CD8-positive, alpha-beta memory T cell (primary cell): ENCODE measurements around the gene NUP54. TPM values are rescaled to one million over a fixed set of nuclear protein-coding genes. Genes with fewer than 3 reads are reported as not detected.
A peak's percentile ranks its signal among the peaks of the same experiment; 100 is the strongest.

Source experiments
- CTCF ChIA-PET: fragments of 350-600 bp; sonication (Branson Sonifier 250); formaldehyde crosslinking; loops from one replicate; lab custom pipeline; 2021; ENCODE audit warnings: antibody characterized with exemption; lab: Charles Lee
- POLR2A ChIA-PET: fragments of 350-600 bp; sonication (Branson Sonifier 250); formaldehyde crosslinking; loops from one replicate; lab custom pipeline; 2021; ENCODE audit warnings: antibody characterized with exemption; lab: Charles Lee
- DNase-seq, 5 donors: peaks; one replicate each; pipeline versions ENCODE4 v3.0.0 to v3.0.0-alpha.2; 2020 to 2022; ENCODE audit warnings: mixed read lengths in 1 of 5
- H3K27ac ChIP-seq: one replicate; pipeline ENCODE4 v1.7.0; 2013; ENCODE audit warnings: low read depth, mild to moderate bottlenecking, low read length, moderate library complexity
- H3K27me3 ChIP-seq: 2 replicates; pipeline ENCODE4 v1.7.0; 2013; ENCODE audit warnings: low read length, mild to moderate bottlenecking; ENCODE audit not compliant: insufficient read depth, poor library complexity, severe bottlenecking
- H3K36me3 ChIP-seq: 2 replicates; pipeline ENCODE4 v1.7.0; 2013; ENCODE audit warnings: mild to moderate bottlenecking, low read length, moderate library complexity; ENCODE audit not compliant: insufficient read depth
- H3K4me1 ChIP-seq: 2 replicates; pipeline ENCODE4 v1.7.0; 2013; ENCODE audit warnings: mild to moderate bottlenecking, low read length, moderate library complexity; ENCODE audit not compliant: insufficient read depth
- H3K4me3 ChIP-seq: 2 replicates; pipeline ENCODE4 v1.7.0; 2013; ENCODE audit warnings: mild to moderate bottlenecking, low read length
- H3K9me3 ChIP-seq: 2 replicates; pipeline ENCODE4 v1.7.0; 2013; ENCODE audit warnings: mild to moderate bottlenecking, low read length
- H3K27ac Mint-ChIP-seq, 8 donors: one replicate each; pipeline ENCODE4 v1.8.0; 2020 to 2021; ENCODE audit warnings: mixed read lengths in 8 of 8, mild to moderate bottlenecking in 6 of 8, inconsistent platforms in 3 of 8, moderate library complexity in 3 of 8
- H3K27me3 Mint-ChIP-seq, 2 donors: one replicate each; pipeline ENCODE4 v1.8.0; 2020 to 2021; ENCODE audit warnings: mixed read lengths in 2 of 2, mild to moderate bottlenecking in 1 of 2, moderate library complexity in 1 of 2
- H3K36me3 Mint-ChIP-seq, 3 donors: one replicate each; pipeline ENCODE4 v1.8.0; 2020 to 2021; ENCODE audit warnings: mixed read lengths in 3 of 3, inconsistent platforms in 1 of 3, mild to moderate bottlenecking in 1 of 3
- H3K4me1 Mint-ChIP-seq, 3 donors: one replicate each; pipeline ENCODE4 v1.8.0; 2020 to 2021; ENCODE audit warnings: mixed read lengths in 3 of 3, inconsistent platforms in 1 of 3, mild to moderate bottlenecking in 1 of 3
- H3K4me3 Mint-ChIP-seq, 7 donors: one replicate each; pipeline ENCODE4 v1.8.0; 2020 to 2021; ENCODE audit warnings: mixed read lengths in 7 of 7, mild to moderate bottlenecking in 6 of 7, moderate library complexity in 4 of 7, inconsistent platforms in 2 of 7
- H3K9me3 Mint-ChIP-seq, 5 donors: one replicate each; pipeline ENCODE4 v1.8.0; 2020 to 2022; ENCODE audit warnings: mixed read lengths in 5 of 5, mild to moderate bottlenecking in 3 of 5, moderate library complexity in 2 of 5, inconsistent platforms in 1 of 5
- polyA plus RNA-seq: library from polyadenylated mRNA; unstranded; fragments of 300-500 nt; fragmentation: Illumina TruSeq; gene quantifications from one replicate; pipeline ENCODE4 v1.2.3, GENCODE V29; 2021
- total RNA-seq, 2 experiments: library from RNA; stranded (reverse); gene quantifications; one replicate each; pipeline ENCODE4 v1.2.3, GENCODE V29; 2021

NUP54 gene
- total and polyA plus RNA-seq, 3 experiments from 2014 or later, result 41.8 to 63.3 (median 56.6) TPM

GRCh38 chr4:76141241-76141640, 7.0 kb downstream of the NUP54 start:
- no peak overlapping the region for H3K27ac ChIP-seq
- no peak for DNase-seq
- no peak overlapping the region for H3K4me3 ChIP-seq
- H3K9me3 Mint-ChIP-seq, result no peaks in the 10 kb centered on the region
- H3K4me1 Mint-ChIP-seq, result peaks cover 36 to 62% (median 59%) of the 10 kb centered on the region in 3 donors
- H3K4me3 Mint-ChIP-seq, result no peak overlapping the region
- no peak overlapping the region for H3K27ac Mint-ChIP-seq
- H3K27me3 ChIP-seq, result no peaks in the 10 kb centered on the region
- ChIA-PET CTCF (no interaction called here), POLR2A (no interaction called here)
- peaks cover 8% of the 10 kb centered on the region for H3K4me1 ChIP-seq
- H3K36me3 ChIP-seq, result peaks cover 28% of the 10 kb centered on the region
- peaks cover 15 to 70% (median 24%) of the 10 kb centered on the region in 3 donors for H3K36me3 Mint-ChIP-seq
- H3K9me3 ChIP-seq, result no peaks in the 10 kb centered on the region
- H3K27me3 Mint-ChIP-seq, result no peaks in the 10 kb centered on the region

GRCh38 chr4:76127754-76128153, 20.4 kb downstream of the NUP54 start:
- no peak for DNase-seq
- Histone ChIP-seq H3K36me3 (peaks cover 21% of the 10 kb centered on the region), H3K4me3 (no peak overlapping the region), H3K27me3 (no peaks in the 10 kb centered on the region), H3K27ac (no peak overlapping the region), H3K4me1 (no peaks in the 10 kb centered on the region), H3K9me3 (no peaks in the 10 kb centered on the region)
- Mint-ChIP-seq H3K9me3 (no peaks in the 10 kb centered on the region), H3K27ac (peak overlapping the region in 1 of 8 donors; percentile 47), H3K4me1 (peaks cover 0 to 3% (median 2%) of the 10 kb centered on the region in 3 donors), H3K27me3 (no peaks in the 10 kb centered on the region), H3K36me3 (peaks cover 19 to 69% (median 30%) of the 10 kb centered on the region in 3 donors), H3K4me3 (no peak overlapping the region)
- POLR2A ChIA-PET, result no interaction called here
- CTCF ChIA-PET, result no interaction called here

- Histone ChIP-seq H3K4me3 (no peak overlapping the region), H3K9me3 (no peaks in the 10 kb centered on the region), H3K27me3 (no peaks in the 10 kb centered on the region), H3K4me1 (no peaks in the 10 kb centered on the region), H3K27ac (no peak overlapping the region), H3K36me3 (peaks cover 33% of the 10 kb centered on the region)
- no peaks in the 10 kb centered on the region for H3K9me3 Mint-ChIP-seq
- no peaks in the 10 kb centered on the region for H3K27me3 Mint-ChIP-seq
- H3K4me1 Mint-ChIP-seq, result peaks cover 0 to 2% (median 0%) of the 10 kb centered on the region in 3 donors
- DNase-seq, result no peak
- H3K36me3 Mint-ChIP-seq, result peaks cover 20 to 68% (median 33%) of the 10 kb centered on the region in 3 donors
- POLR2A ChIA-PET, result no interaction called here
- no peak overlapping the region for H3K4me3 Mint-ChIP-seq
- CTCF ChIA-PET, result no interaction called here
- H3K27ac Mint-ChIP-seq, result peak overlapping the region in 1 of 8 donors; percentile 8
Measured at GRCh38 chr4:76125816-76126215, 22.4 kb downstream of the NUP54 start.

- no peak overlapping the region for H3K27ac ChIP-seq
- H3K4me3 ChIP-seq, result no peak overlapping the region
- H3K4me3 Mint-ChIP-seq, result no peak overlapping the region
- H3K36me3 Mint-ChIP-seq, result peaks cover 33 to 76% (median 46%) of the 10 kb centered on the region in 3 donors
- peaks cover 38% of the 10 kb centered on the region for H3K36me3 ChIP-seq
- H3K4me1 Mint-ChIP-seq, result no peaks in the 10 kb centered on the region
- H3K4me1 ChIP-seq, result no peaks in the 10 kb centered on the region
- no peaks in the 10 kb centered on the region for H3K27me3 ChIP-seq
- H3K27me3 Mint-ChIP-seq, result no peaks in the 10 kb centered on the region
- peaks cover 0 to 9% (median 0%) of the 10 kb centered on the region in 5 donors for H3K9me3 Mint-ChIP-seq
- H3K27ac Mint-ChIP-seq, result peak overlapping the region in 1 of 8 donors; percentile 61
- no peak for DNase-seq
- no peaks in the 10 kb centered on the region for H3K9me3 ChIP-seq
- ChIA-PET POLR2A (no interaction called here), CTCF (interaction anchor here (1.2 kb wide), 1 partner anchor 60 kb away, joined by 3 read pairs; no protein-coding TSS in a partner anchor)
Measured at GRCh38 chr4:76120199-76120598, 28.0 kb downstream of the NUP54 start.

- Mint-ChIP-seq H3K9me3 (peaks cover 0 to 9% (median 0%) of the 10 kb centered on the region in 5 donors), H3K27ac (peak overlapping the region in 1 of 8 donors; percentile 15), H3K4me1 (no peaks in the 10 kb centered on the region), H3K36me3 (peaks cover 20 to 71% (median 42%) of the 10 kb centered on the region in 3 donors), H3K4me3 (no peak overlapping the region), H3K27me3 (no peaks in the 10 kb centered on the region)
- CTCF ChIA-PET, result no interaction called here
- Histone ChIP-seq H3K4me3 (no peak overlapping the region), H3K27ac (no peak overlapping the region), H3K9me3 (no peaks in the 10 kb centered on the region), H3K4me1 (no peaks in the 10 kb centered on the region), H3K36me3 (peaks cover 32% of the 10 kb centered on the region), H3K27me3 (no peaks in the 10 kb centered on the region)
- no peak for DNase-seq
- POLR2A ChIA-PET, result no interaction called here
Measured at GRCh38 chr4:76117536-76117935, 30.7 kb downstream of the NUP54 start.

GRCh38 chr4:76116821-76117220, 31.4 kb downstream of the NUP54 start:
- Histone ChIP-seq H3K9me3 (no peaks in the 10 kb centered on the region), H3K4me1 (no peaks in the 10 kb centered on the region), H3K4me3 (no peak overlapping the region), H3K36me3 (peaks cover 25% of the 10 kb centered on the region), H3K27me3 (no peaks in the 10 kb centered on the region), H3K27ac (no peak overlapping the region)
- ChIA-PET CTCF (no interaction called here), POLR2A (no interaction called here)
- no peaks in the 10 kb centered on the region for H3K4me1 Mint-ChIP-seq
- peaks cover 0 to 9% (median 0%) of the 10 kb centered on the region in 5 donors for H3K9me3 Mint-ChIP-seq
- H3K36me3 Mint-ChIP-seq, result peaks cover 23 to 70% (median 39%) of the 10 kb centered on the region in 3 donors
- H3K27me3 Mint-ChIP-seq, result no peaks in the 10 kb centered on the region
- H3K4me3 Mint-ChIP-seq, result no peak overlapping the region
- DNase-seq, result no peak
- H3K27ac Mint-ChIP-seq, result peak overlapping the region in 1 of 8 donors; percentile 15

GRCh38 chr4:76108467-76109181, 39.6 kb downstream of the NUP54 start:
- POLR2A ChIA-PET, result no interaction called here
- Mint-ChIP-seq H3K27ac (no peak overlapping the region), H3K27me3 (no peaks in the 10 kb centered on the region), H3K4me1 (no peaks in the 10 kb centered on the region), H3K9me3 (peaks cover 0 to 2% (median 0%) of the 10 kb centered on the region in 5 donors), H3K4me3 (no peak overlapping the region), H3K36me3 (peaks cover 4 to 10% (median 4%) of the 10 kb centered on the region in 3 donors)
- H3K36me3 ChIP-seq, result no peaks in the 10 kb centered on the region
- H3K27me3 ChIP-seq, result no peaks in the 10 kb centered on the region
- H3K4me3 ChIP-seq, result no peak overlapping the region
- DNase-seq, result no peak
- no peaks in the 10 kb centered on the region for H3K9me3 ChIP-seq
- CTCF ChIA-PET, result no interaction called here
- no peak overlapping the region for H3K27ac ChIP-seq
- H3K4me1 ChIP-seq, result no peaks in the 10 kb centered on the region

- H3K27me3 ChIP-seq, result no peaks in the 10 kb centered on the region
- Mint-ChIP-seq H3K27ac (no peak overlapping the region), H3K9me3 (peaks cover 0 to 2% (median 0%) of the 10 kb centered on the region in 5 donors), H3K4me3 (no peak overlapping the region), H3K36me3 (no peaks in the 10 kb centered on the region), H3K4me1 (no peaks in the 10 kb centered on the region), H3K27me3 (no peaks in the 10 kb centered on the region)
- CTCF ChIA-PET, result no interaction called here
- H3K27ac ChIP-seq, result no peak overlapping the region
- no peaks in the 10 kb centered on the region for H3K4me1 ChIP-seq
- POLR2A ChIA-PET, result no interaction called here
- DNase-seq, result no peak
- no peaks in the 10 kb centered on the region for H3K9me3 ChIP-seq
- no peaks in the 10 kb centered on the region for H3K36me3 ChIP-seq
- no peak overlapping the region for H3K4me3 ChIP-seq
Measured at GRCh38 chr4:76106442-76106841, 41.8 kb downstream of the NUP54 start.
